PC-3 (cell line): ENCODE data around the gene C3orf70. TPM values are rescaled to one million over a fixed set of nuclear protein-coding genes. Genes with fewer than 3 reads are reported as not detected.
A peak's percentile ranks its signal among the peaks of the same experiment; 100 is the strongest.

Source experiments
- ATAC-seq: fragments of 200-7000 bp; cut with Tn5 transposase; 2 replicates; pipeline ENCODE4 v1.9.1; 2020; ENCODE audit warnings: mild to moderate bottlenecking, moderate library complexity
- BruUV-seq: library from RNA; stranded (reverse); fragments of 400-500 nt; replicated peaks from 2 replicates; lab custom pipeline; 2021; lab: Mats Ljungman, UMichigan
- CTCF ChIA-PET: fragments of 300-600 bp; sonication (Branson Sonifier 250); formaldehyde crosslinking; loops from one replicate; lab custom pipeline; 2022; ENCODE audit warnings: antibody characterized with exemption; lab: Charles Lee
- POLR2A ChIA-PET: fragments of 300-600 bp; sonication (Branson Sonifier 250); formaldehyde crosslinking; loops from one replicate; lab custom pipeline; 2022; ENCODE audit warnings: antibody characterized with exemption; ENCODE audit not compliant: unreplicated experiment; lab: Charles Lee
- DNase-seq: peaks from one replicate; pipeline ENCODE4 v3.0.0-alpha.2; 2015
- H2AFZ ChIP-seq: fragments of 300-600 bp; sonication (generic); 2 replicates; pipeline ENCODE4 v1.6.0; 2016; ENCODE audit warnings: antibody characterized with exemption, low read length
- H3F3A ChIP-seq: fragments of 300-600 bp; sonication (generic); one replicate; pipeline ENCODE4 v1.6.0; 2017; ENCODE audit warnings: antibody characterized with exemption, low read length, control low read depth, mild to moderate bottlenecking; ENCODE audit not compliant: unreplicated experiment
- H3K27ac ChIP-seq: fragments of 300-600 bp; sonication (generic); 2 replicates; pipeline ENCODE4 v1.5.1; 2016; ENCODE audit warnings: mild to moderate bottlenecking, low read length
- H3K27me3 ChIP-seq: fragments of 300-600 bp; sonication (generic); 2 replicates; pipeline ENCODE4 v1.6.1; 2016; ENCODE audit warnings: low read length, mixed read lengths
- H3K36me3 ChIP-seq: fragments of 300-600 bp; sonication (generic); 2 replicates; pipeline ENCODE4 v1.6.1; 2016; ENCODE audit warnings: low read depth, mixed run types, low read length, mixed read lengths
- H3K4me1 ChIP-seq: fragments of 300-600 bp; sonication (generic); 2 replicates; pipeline ENCODE4 v1.5.1; 2016; ENCODE audit warnings: low read length; ENCODE audit not compliant: insufficient read depth
- H3K4me2 ChIP-seq: fragments of 300-600 bp; sonication (generic); 2 replicates; pipeline ENCODE4 v1.6.0; 2016; ENCODE audit warnings: low read length
- H3K4me3 ChIP-seq: fragments of 300-600 bp; sonication (generic); 2 replicates; pipeline ENCODE4 v1.5.1; 2016; ENCODE audit warnings: mild to moderate bottlenecking, low read length, mixed read lengths
- H3K79me2 ChIP-seq: fragments of 300-600 bp; sonication (generic); 2 replicates; pipeline ENCODE4 v1.6.1; 2017; ENCODE audit warnings: low read length, mixed read lengths
- H3K9ac ChIP-seq: fragments of 300-600 bp; sonication (generic); 2 replicates; pipeline ENCODE4 v1.6.0; 2016; ENCODE audit warnings: mild to moderate bottlenecking, low read length
- H3K9me2 ChIP-seq: fragments of 300-600 bp; sonication (generic); replicated peaks from 2 replicates; pipeline ENCODE4 v1.6.1; 2016; ENCODE audit warnings: mixed run types, low read length, mixed read lengths
- H3K9me3 ChIP-seq: fragments of 300-600 bp; sonication (generic); 2 replicates; pipeline ENCODE4 v1.6.1; 2016; ENCODE audit warnings: low read length, mixed read lengths
- H4K20me1 ChIP-seq: fragments of 300-600 bp; sonication (generic); 2 replicates; pipeline ENCODE4 v1.6.1; 2016; ENCODE audit warnings: low read length, mixed read lengths
- CTCF ChIP-seq: fragments of 300-600 bp; sonication (generic); conservative IDR thresholded peaks from 2 replicates; pipeline ENCODE4 v1.5.1; 2017; ENCODE audit warnings: antibody characterized with exemption, low read depth, mild to moderate bottlenecking, low read length
- EZH2 ChIP-seq: fragments of 300-600 bp; sonication (generic); IDR thresholded peaks from one replicate; pipeline ENCODE4 v1.6.1; 2017; ENCODE audit warnings: antibody characterized with exemption, mild to moderate bottlenecking, low read length; ENCODE audit not compliant: unreplicated experiment
- EZH2phosphoT487 ChIP-seq: fragments of 300-600 bp; sonication (generic); IDR thresholded peaks from 2 replicates; pipeline ENCODE4 v1.6.1; 2018; ENCODE audit warnings: mild to moderate bottlenecking, antibody characterized with exemption, low read length, borderline replicate concordance
- intact Hi-C: fragments of 100-400 bp; cut with micrococcal nuclease; formaldehyde crosslinking; loops from 2 replicates; pipeline ENCODE4 v1.9.0; 2023
- total RNA-seq: library from RNA; depleted of rRNA; stranded (reverse); fragments of >200 nt; gene quantifications from 2 replicates; pipeline ENCODE4 v1.2.3, GENCODE V29; 2014

The C3orf70 gene
- total RNA-seq, 1 experiment from 2014 or later, result not detected

GRCh38 chr3:185090811-185091210 is 62.0 kb downstream of the C3orf70 start:
- no peak overlapping the region for H3K27ac ChIP-seq
- H3K9ac ChIP-seq, result no peak overlapping the region
- H3K36me3 ChIP-seq, result no peaks in the 10 kb centered on the region
- H3K27me3 ChIP-seq, result peaks cover 65% of the 10 kb centered on the region
- no peaks in the 10 kb centered on the region for H4K20me1 ChIP-seq
- no peaks in the 10 kb centered on the region for H3K4me1 ChIP-seq
- intact Hi-C loops, result no loop called here
- TF ChIP-seq EZH2phosphoT487 (no peak), CTCF (no peak), EZH2 (no peak)
- no TSS peak for BruUV-seq
- no peaks in the 10 kb centered on the region for H3K9me2 ChIP-seq
- H3K79me2 ChIP-seq, result no peaks in the 10 kb centered on the region
- H3K4me3 ChIP-seq, result no peak overlapping the region
- no peaks in the 10 kb centered on the region for H3K9me3 ChIP-seq
- H2AFZ ChIP-seq, result no peak overlapping the region
- H3F3A ChIP-seq, result no peaks in the 10 kb centered on the region
- ChIA-PET CTCF (no interaction called here), POLR2A (no interaction called here)
- no peak overlapping the region for H3K4me2 ChIP-seq
- DNase-seq (no peak), ATAC-seq (no peak)

GRCh38 chr3:185089751-185090150 is 63.1 kb downstream of the C3orf70 start:
- Histone ChIP-seq H3K27me3 (peaks cover 65% of the 10 kb centered on the region), H3K9me3 (no peaks in the 10 kb centered on the region), H3K9ac (no peak overlapping the region), H3F3A (no peaks in the 10 kb centered on the region), H3K4me3 (no peak overlapping the region), H3K27ac (no peak overlapping the region), H3K79me2 (no peaks in the 10 kb centered on the region), H4K20me1 (no peaks in the 10 kb centered on the region), H3K36me3 (no peaks in the 10 kb centered on the region), H3K4me1 (no peaks in the 10 kb centered on the region), H3K9me2 (no peaks in the 10 kb centered on the region), H2AFZ (no peak overlapping the region), H3K4me2 (no peak overlapping the region)
- TF ChIP-seq EZH2phosphoT487 (no peak), CTCF (no peak), EZH2 (no peak)
- POLR2A ChIA-PET, result no interaction called here
- no peak for DNase-seq
- CTCF ChIA-PET, result no interaction called here
- peak; percentile 48 for ATAC-seq
- intact Hi-C loops, result loop anchor here (5.0 kb wide), 1 partner anchor 88 kb away; no protein-coding TSS in a partner anchor
- BruUV-seq, result no TSS peak

DNA sequence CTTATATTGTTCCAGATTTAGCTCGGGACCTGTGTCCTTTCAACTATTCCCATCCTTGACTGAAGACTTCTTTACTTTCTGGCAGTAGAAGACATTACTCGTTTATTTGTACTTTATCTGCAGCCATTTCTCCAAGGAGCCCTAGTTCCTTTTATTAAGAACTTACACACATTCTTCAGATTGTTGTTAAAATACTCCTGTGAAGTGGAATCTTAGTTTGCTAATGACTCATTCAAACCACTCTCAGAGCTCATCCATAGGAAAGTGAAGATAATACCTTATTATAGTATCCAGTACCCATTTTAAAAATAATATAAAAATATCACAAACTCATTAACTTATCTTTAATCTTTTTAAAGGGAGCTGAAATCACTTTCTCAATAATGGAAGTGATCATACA is 63.5 kb downstream of the C3orf70 start:
- Histone ChIP-seq H3K27ac (no peak overlapping the region), H3K79me2 (no peaks in the 10 kb centered on the region), H3K36me3 (no peaks in the 10 kb centered on the region), H3K4me2 (no peak overlapping the region), H3F3A (no peaks in the 10 kb centered on the region), H3K9me3 (no peaks in the 10 kb centered on the region), H3K27me3 (peaks cover 65% of the 10 kb centered on the region), H3K4me1 (no peaks in the 10 kb centered on the region), H2AFZ (no peak overlapping the region), H3K9ac (no peak overlapping the region), H3K4me3 (no peak overlapping the region), H4K20me1 (no peaks in the 10 kb centered on the region), H3K9me2 (no peaks in the 10 kb centered on the region)
- intact Hi-C loops, result loop anchor here (5.0 kb wide), 1 partner anchor 88 kb away; no protein-coding TSS in a partner anchor
- TF ChIP-seq EZH2 (no peak), CTCF (no peak), EZH2phosphoT487 (no peak)
- DNase-seq (peak; percentile 25), ATAC-seq (peak; percentile 72)
- CTCF ChIA-PET, result no interaction called here
- BruUV-seq, result no TSS peak
- POLR2A ChIA-PET, result no interaction called here
